Measurements from ENCODE around the gene SLFN12.
"Not testable (repeated sequence)": the region's sequence is repeated elsewhere in the genome, so short reads cannot be mapped to it uniquely, and the experiment has no call there.

The SLFN12 gene

GRCh38 chr17:35460354-35460851 lies 28.1 kb upstream of the SLFN12 start:
- peak; percentile 40 for DNase-seq (ENCODE audit: low read depth)
- peak overlapping the region; percentile 41 for H3K4me3 ChIP-seq (ENCODE audit: low read depth, low read length)
- no peak for TF ChIP-seq CTCF (IDR thresholded peaks at IDR 0.05; ENCODE audit: low read depth, low read length, missing control alignments)

GRCh38 chr17:35454035-35454434 lies 21.7 kb upstream of the SLFN12 start:
- not testable (repeated sequence) for DNase-seq (ENCODE audit: low read depth); H3K4me3 ChIP-seq (ENCODE audit: low read depth, low read length)

GRCh38 chr17:35453171-35453570 lies 20.9 kb upstream of the SLFN12 start:
- no peak overlapping the region for H3K4me3 ChIP-seq (ENCODE audit: low read depth, low read length)
- no peak for DNase-seq (ENCODE audit: low read depth)
- TF ChIP-seq CTCF (IDR thresholded peaks at IDR 0.05; ENCODE audit: low read depth, low read length, missing control alignments) = no peak

- DNase-seq (ENCODE audit: low read depth) = no peak
- H3K4me3 ChIP-seq (ENCODE audit: low read depth, low read length) = peak overlapping the region; percentile 91
- no peak for TF ChIP-seq CTCF (IDR thresholded peaks at IDR 0.05; ENCODE audit: low read depth, low read length, missing control alignments)
Measured at GRCh38 chr17:35449371-35449931, 17.2 kb upstream of the SLFN12 start.

GRCh38 chr17:35448899-35449227 lies 16.6 kb upstream of the SLFN12 start:
- peak overlapping the region; percentile 91 for H3K4me3 ChIP-seq (ENCODE audit: low read depth, low read length)
- DNase-seq (ENCODE audit: low read depth) = no peak
- no peak for TF ChIP-seq CTCF (IDR thresholded peaks at IDR 0.05; ENCODE audit: low read depth, low read length, missing control alignments)

GRCh38 chr17:35448214-35448898 lies 16.1 kb upstream of the SLFN12 start, which contains the start of gene SLFN13:
SLFN13 (minus strand) TSS chr17:35448766; CDS start chr17:35445680, 3,086 bp downstream.
- DNase-seq (ENCODE audit: low read depth) = peak; percentile 68
- peak within 1 kb of the TSS; percentile 91 for H3K4me3 ChIP-seq (ENCODE audit: low read depth, low read length)
- no peak for TF ChIP-seq CTCF (IDR thresholded peaks at IDR 0.05; ENCODE audit: low read depth, low read length, missing control alignments)

GRCh38 chr17:35447499-35447898 lies 15.2 kb upstream of the SLFN12 start:
- no peak for DNase-seq (ENCODE audit: low read depth)
- no peak for TF ChIP-seq CTCF (IDR thresholded peaks at IDR 0.05; ENCODE audit: low read depth, low read length, missing control alignments)
- peak overlapping the region; percentile 91 for H3K4me3 ChIP-seq (ENCODE audit: low read depth, low read length)
